RPMI8226 (cell line): ENCODE measurements around the gene ZNF99.
"Not testable (repeated sequence)": the region's sequence is repeated elsewhere in the genome, so short reads cannot be mapped to it uniquely, and the experiment has no call there.

Experiments used
- DNase-seq: peaks from one replicate; pipeline ENCODE4 v3.0.0-alpha.2; 2015

ZNF99 gene

DNA sequence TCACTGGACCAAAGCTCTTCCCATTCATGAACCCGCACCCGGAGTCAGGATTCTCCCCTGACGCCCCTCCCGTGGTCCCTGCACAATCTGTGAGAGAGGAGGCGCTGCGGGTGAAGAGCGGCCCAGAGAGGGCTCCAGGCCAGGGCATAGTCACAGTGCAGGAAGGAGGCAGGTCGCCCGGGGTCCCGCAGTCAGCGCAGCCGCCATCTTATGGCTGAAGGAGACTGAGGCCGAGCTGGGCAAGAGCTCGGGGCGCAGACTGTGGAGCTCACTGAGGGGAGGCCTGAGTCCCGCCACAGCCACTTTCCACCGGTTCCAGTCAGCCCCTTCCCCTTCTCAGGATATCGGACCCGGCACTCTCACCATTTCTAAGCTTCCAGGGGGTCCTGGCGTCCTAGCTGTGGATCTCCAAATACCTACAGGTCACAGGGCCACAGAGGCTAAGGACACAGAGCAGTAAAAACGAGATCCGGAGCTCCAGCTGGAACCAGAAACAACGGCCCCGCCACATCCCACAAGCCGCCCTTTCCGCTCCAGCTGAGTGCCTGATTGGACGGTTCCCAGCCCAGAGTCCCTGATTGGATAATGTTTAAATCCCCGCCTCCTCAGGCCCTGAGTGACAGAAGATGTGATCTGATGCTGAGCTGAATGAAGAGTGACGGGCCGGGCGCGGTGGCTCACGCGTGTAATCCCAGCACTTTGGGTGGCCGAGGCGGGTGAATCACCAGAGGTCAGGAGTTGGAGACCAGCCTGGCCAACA is at the start of gene ZNF99:
Gene ZNF99 (minus strand): TSS at position 501 of the 760 bp plus-strand sequence. CDS start 135 bp downstream, at position 366.
- DNase-seq: peak; percentile 20

- DNase-seq: peak; percentile 8
Observed at GRCh38 chr19:22832031-22832762, 48.2 kb upstream of the ZNF99 start, which contains the start of gene ZNF723. Gene ZNF723 (plus strand): TSS chr19:22832291. CDS start chr19:22832380, 89 bp downstream.

DNA sequence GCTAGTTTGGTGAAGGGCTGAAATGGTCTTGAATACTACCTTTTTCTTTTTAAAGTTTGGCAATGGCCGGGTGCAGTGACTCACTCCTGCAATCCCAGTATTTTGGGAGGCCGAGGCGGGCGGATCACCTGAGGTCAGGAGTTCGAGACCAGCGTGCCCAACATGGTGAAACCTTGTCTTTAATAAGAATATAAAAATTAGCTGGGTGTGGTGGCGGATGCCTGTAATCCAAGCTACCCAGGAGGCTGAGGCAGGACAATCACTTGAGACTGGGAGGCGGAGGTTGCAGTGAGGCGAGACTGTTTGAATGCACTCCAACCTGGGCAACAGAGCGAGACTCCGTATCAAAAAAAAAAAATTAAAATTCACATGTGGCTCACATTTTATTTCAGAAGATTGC is 47.3 kb upstream of the ZNF99 start:
- DNase-seq: no peak

GRCh38 chr19:22814124-22814523 is 30.2 kb upstream of the ZNF99 start:
- no peak for DNase-seq

GRCh38 chr19:22807061-22807835 is 23.3 kb upstream of the ZNF99 start:
- DNase-seq: no peak

DNA sequence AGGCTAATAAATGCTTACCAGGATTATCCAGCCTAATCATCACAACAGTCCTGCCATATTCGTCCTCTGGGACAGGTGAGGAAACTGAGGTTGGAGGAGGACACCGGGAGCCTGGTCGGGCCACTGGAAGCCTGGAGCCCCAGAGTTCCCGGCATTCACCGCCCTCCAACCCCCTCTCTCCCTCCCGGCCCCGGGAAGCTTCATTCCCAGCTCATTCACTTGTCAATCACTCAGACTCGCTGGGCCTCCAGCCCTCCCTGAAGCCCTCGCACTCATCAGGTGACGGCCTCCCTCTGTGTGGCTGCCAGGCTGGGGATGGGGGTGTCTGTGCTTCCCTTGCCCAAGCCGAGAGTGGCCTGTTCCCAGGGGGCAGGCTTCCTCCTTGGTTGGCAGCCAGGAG is 22.5 kb upstream of the ZNF99 start:
- DNase-seq: no peak

DNA sequence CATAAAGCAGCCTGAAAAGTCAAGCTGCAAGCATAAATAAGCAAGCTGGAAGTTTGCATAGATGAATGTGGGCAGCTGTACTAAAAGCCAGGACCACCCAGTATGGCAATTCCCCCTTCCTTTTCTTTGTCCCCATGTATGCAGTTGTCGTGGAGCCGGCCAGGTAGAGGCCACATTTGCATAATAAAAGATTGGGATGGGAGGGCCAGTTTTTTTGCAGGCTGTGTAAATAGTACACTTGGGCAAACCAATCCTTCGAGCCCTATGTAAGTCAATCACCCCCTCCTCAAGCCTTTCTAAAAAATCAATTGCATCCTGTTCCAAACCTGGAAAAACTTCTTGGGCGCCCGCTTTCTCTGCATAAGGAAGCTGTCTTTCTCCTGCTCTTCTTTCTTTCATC is 13.1 kb upstream of the ZNF99 start:
- DNase-seq: no peak

DNA sequence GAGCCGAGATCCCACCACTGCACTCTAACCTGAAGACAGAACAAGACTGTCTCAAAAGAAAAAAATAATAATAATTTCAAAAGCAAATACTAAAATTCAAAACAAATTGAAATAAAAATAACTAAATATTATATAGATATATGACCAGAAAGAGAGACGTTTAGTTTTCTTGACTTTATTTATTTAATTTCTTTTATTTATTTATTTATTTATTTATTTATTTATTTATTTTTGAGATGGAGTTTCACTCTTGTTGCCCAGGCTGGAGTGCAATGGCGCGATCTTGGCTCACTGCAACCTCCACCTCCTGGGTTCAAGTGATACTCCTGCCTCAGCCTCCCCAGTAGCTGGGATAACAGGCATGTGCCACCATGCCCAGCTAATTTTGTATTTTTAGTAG is 8.9 kb upstream of the ZNF99 start:
- DNase-seq: not testable (repeated sequence)

- DNase-seq: no peak
Observed at GRCh38 chr19:22735911-22736645, 47.9 kb downstream of the ZNF99 start.

DNA sequence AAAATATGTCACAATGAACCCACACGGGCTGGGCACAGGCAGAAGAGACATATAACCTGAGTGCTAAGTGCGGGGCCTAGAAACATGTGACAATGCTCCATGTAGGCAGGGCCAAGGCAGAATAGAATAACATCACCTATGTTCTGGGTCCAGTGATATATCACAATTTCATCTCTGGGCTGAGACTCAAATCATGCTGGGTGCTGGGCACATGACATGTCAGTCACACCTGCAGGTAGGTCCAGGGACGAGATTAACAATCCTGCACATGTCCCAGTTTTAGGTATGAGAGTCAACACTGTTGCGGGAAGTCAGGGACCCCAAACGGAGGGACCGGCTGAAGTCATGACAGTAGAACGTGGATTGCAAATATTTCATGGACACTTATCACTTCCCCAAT is 50.3 kb downstream of the ZNF99 start:
- no peak for DNase-seq

- DNase-seq: not testable (repeated sequence)
Observed at GRCh38 chr19:22728214-22728613, 55.7 kb downstream of the ZNF99 start.

- not testable (repeated sequence) for DNase-seq
Observed at GRCh38 chr19:22721533-22721932, 62.4 kb downstream of the ZNF99 start.

- DNase-seq: no peak
Observed at GRCh38 chr19:22708983-22709382, 75.0 kb downstream of the ZNF99 start.

- DNase-seq: not testable (repeated sequence)
Observed at GRCh38 chr19:22703096-22703495, 80.9 kb downstream of the ZNF99 start.

DNA sequence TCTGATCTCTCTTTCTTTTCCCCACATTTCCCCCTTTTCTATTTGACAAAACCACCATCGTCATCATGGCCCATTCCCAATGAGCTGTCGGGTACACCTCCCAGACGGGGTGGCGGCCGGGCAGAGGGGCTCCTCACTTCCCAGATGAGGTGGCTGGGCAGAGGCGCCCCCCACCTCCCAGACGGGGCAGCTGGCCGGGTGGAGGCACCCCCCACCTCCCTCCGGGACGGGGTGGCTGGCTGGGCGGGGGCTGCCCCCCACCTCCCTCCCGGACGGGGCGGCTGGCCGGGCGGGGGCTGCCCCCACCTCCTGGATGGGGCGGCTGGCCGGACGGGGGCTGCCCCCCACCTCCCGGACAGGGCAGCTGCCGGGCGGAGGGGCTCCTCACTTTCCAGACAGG is 81.3 kb downstream of the ZNF99 start:
- DNase-seq: not testable (repeated sequence)
